B cell (primary cell): ENCODE data around the gene ATF7IP2. TPM values are rescaled to one million over a fixed set of nuclear protein-coding genes. Genes with fewer than 3 reads are reported as not detected.

Experiments used
- ATAC-seq: fragments of 200-7000 bp; cut with Tn5 transposase; one replicate; pipeline ENCODE4 v1.10.0; 2021; ENCODE audit warnings: low read depth, mild to moderate bottlenecking, moderate number of reproducible peaks, moderate library complexity
- CTCF ChIA-PET: fragments of 350-600 bp; sonication (Branson Sonifier 250); formaldehyde crosslinking; loops from one replicate; lab custom pipeline; 2021; ENCODE audit warnings: antibody characterized with exemption, inconsistent platforms; lab: Charles Lee
- POLR2A ChIA-PET: fragments of 350-600 bp; sonication (Branson Sonifier 250); formaldehyde crosslinking; loops from one replicate; lab custom pipeline; 2021; ENCODE audit warnings: antibody characterized with exemption; lab: Charles Lee
- DNase-seq: peaks from one replicate; pipeline ENCODE4 v3.0.0; 2013
- H2AFZ ChIP-seq: 2 replicates; pipeline ENCODE4 v1.6.1; 2012; ENCODE audit warnings: mild to moderate bottlenecking, low read depth, low read length; ENCODE audit not compliant: insufficient read depth, poor library complexity, severe bottlenecking
- H3K27ac ChIP-seq, 2 donors: 1 replicate in 1 of 2; 2 replicates in 1 of 2; pipeline ENCODE4 v1.5.1; 2012 to 2013; ENCODE audit warnings: low read length in 2 of 2, mild to moderate bottlenecking in 2 of 2, moderate library complexity in 1 of 2
- H3K27me3 ChIP-seq, 4 experiments: fragments of 200-600 bp in 1 of 4; sonication (generic) in 1 of 4; replicated peaks in 1 of 4; 1 replicate in 2 of 4; 2 replicates in 2 of 4; pipeline versions ENCODE4 v1.6.1 to v1.7.0; 2013 to 2016; ENCODE audit warnings: low read length in 3 of 4, mild to moderate bottlenecking in 2 of 4, mixed read lengths in 1 of 4, moderate library complexity in 1 of 4; ENCODE audit not compliant: insufficient read depth in 4 of 4, control insufficient read depth in 3 of 4; ENCODE audit errors: control extremely low read depth in 1 of 4
- H3K36me3 ChIP-seq, 2 experiments: replicated peaks in 1 of 2; 1 replicate in 1 of 2; 2 replicates in 1 of 2; pipeline versions ENCODE4 v1.6.1 to v1.7.1; 2013; ENCODE audit warnings: low read length in 1 of 2; ENCODE audit not compliant: insufficient read depth in 2 of 2, control insufficient read depth in 1 of 2; ENCODE audit errors: control extremely low read depth in 1 of 2, extremely low read depth in 1 of 2
- H3K4me1 ChIP-seq, 2 donors: fragments of 200-600 bp in 1 of 2; sonication (generic) in 1 of 2; 1 replicate in 1 of 2; 2 replicates in 1 of 2; pipeline versions ENCODE4 v1.5.1 to v1.6.1; 2013 to 2017; ENCODE audit warnings: low read length in 2 of 2; ENCODE audit not compliant: control insufficient read depth in 2 of 2, insufficient read depth in 2 of 2
- H3K4me2 ChIP-seq: replicated peaks from 2 replicates; pipeline ENCODE3; 2012; ENCODE audit warnings: mild to moderate bottlenecking, low read depth, low read length; ENCODE audit not compliant: poor library complexity, severe bottlenecking
- H3K4me3 ChIP-seq, 5 experiments: fragments of 200-600 bp in 1 of 5; sonication (generic) in 1 of 5; 1 replicate in 3 of 5; 2 replicates in 2 of 5; pipeline versions ENCODE4 v1.5.1 to v1.7.0; 2011 to 2016; ENCODE audit warnings: low read length in 4 of 5, mild to moderate bottlenecking in 4 of 5, low read depth in 2 of 5, control low read depth in 1 of 5, moderate library complexity in 1 of 5; ENCODE audit not compliant: insufficient read depth in 1 of 5; ENCODE audit errors: control extremely low read depth in 1 of 5, extremely low read depth in 1 of 5
- H3K79me2 ChIP-seq: fragments of 200-600 bp; sonication (generic); one replicate; pipeline ENCODE4 v1.6.0; 2016; ENCODE audit warnings: low read length; ENCODE audit not compliant: control insufficient read depth, insufficient read depth
- H3K9ac ChIP-seq: fragments of 200-600 bp; sonication (generic); 2 replicates; pipeline ENCODE4 v1.6.1; 2017; ENCODE audit warnings: mild to moderate bottlenecking, low read length, moderate library complexity
- H3K9me3 ChIP-seq, 3 donors: one replicate each; pipeline versions ENCODE4 v1.6.1 to v1.7.1; 2013; ENCODE audit warnings: low read length in 2 of 3; ENCODE audit not compliant: control insufficient read depth in 2 of 3, insufficient read depth in 1 of 3; ENCODE audit errors: control extremely low read depth in 1 of 3
- H4K20me1 ChIP-seq: 2 replicates; pipeline ENCODE4 v1.6.0; 2012; ENCODE audit warnings: mild to moderate bottlenecking, low read length; ENCODE audit not compliant: insufficient read depth, control insufficient read depth, poor library complexity, severe bottlenecking
- H3K27ac Mint-ChIP-seq: one replicate; pipeline ENCODE4 v1.8.0; 2021; ENCODE audit warnings: mixed read lengths
- H3K27me3 Mint-ChIP-seq: one replicate; pipeline ENCODE4 v1.8.0; 2021; ENCODE audit warnings: mixed read lengths
- H3K4me1 Mint-ChIP-seq: one replicate; pipeline ENCODE4 v1.8.0; 2021; ENCODE audit warnings: mixed read lengths
- H3K4me3 Mint-ChIP-seq: one replicate; pipeline ENCODE4 v1.8.0; 2021; ENCODE audit warnings: mixed read lengths
- H3K9me3 Mint-ChIP-seq: one replicate; pipeline ENCODE4 v1.8.0; 2022; ENCODE audit warnings: mixed read lengths; ENCODE audit not compliant: insufficient read depth
- CTCF ChIP-seq: fragments of 200-600 bp; IDR thresholded peaks from one replicate; pipeline ENCODE4 v1.8.0; 2022; ENCODE audit warnings: antibody characterized with exemption, mild to moderate bottlenecking
- EZH2 ChIP-seq: IDR thresholded peaks from 2 replicates; pipeline ENCODE4 v1.6.1; 2012; ENCODE audit warnings: borderline replicate concordance, low read depth, mild to moderate bottlenecking, moderate library complexity, low read length; ENCODE audit not compliant: insufficient read depth, poor library complexity, severe bottlenecking
- WGBS: methylation state at CpG from one replicate; pipeline ENCODE4 v1.1.5; 2013; ENCODE audit warnings: missing lambda C conversion rate; ENCODE audit not compliant: insufficient coverage; 5-methylcytosine and 5-hydroxymethylcytosine counted together
- intact Hi-C: fragments of 100-400 bp; cut with micrococcal nuclease; formaldehyde crosslinking; loops from one replicate; pipeline ENCODE4 v1.10.0; 2022
- polyA plus RNA-seq: library from polyadenylated mRNA; depleted of rRNA; stranded (reverse); fragments of >200 nt; gene quantifications from 2 replicates; pipeline ENCODE4 v1.2.3, GENCODE V29; 2012
- total RNA-seq, 2 donors: library from RNA; stranded (reverse); fragments of 120-200 nt in 1 of 2; gene quantifications; 1 replicate in 1 of 2; 2 replicates in 1 of 2; pipeline versions ENCODE4 v1.2.3 to v1.2.4, GENCODE V29; 2013 to 2022

Gene ATF7IP2
- total and polyA plus RNA-seq, 2 donors (not counting 1 experiment from before 2014, with no cell fraction given): 67.5 to 105 TPM

- Mint-ChIP-seq H3K9me3 (no peaks in the 10 kb centered on the region), H3K4me3 (peak overlapping the region; percentile 100), H3K27me3 (no peaks in the 10 kb centered on the region), H3K27ac (peak overlapping the region; percentile 1), H3K4me1 (peaks cover 44% of the 10 kb centered on the region)
- TF ChIP-seq CTCF (no peak), EZH2 (no peak)
- ATAC-seq (no peak), DNase-seq (no peak)
- peak overlapping the region in 4 of 5 experiments; percentile 72 to 97 (median 95) for H3K4me3 ChIP-seq
- POLR2A ChIA-PET: no interaction called here
- peak overlapping the region; percentile 88 for H3K9ac ChIP-seq
- CTCF ChIA-PET: interaction anchor here (1.3 to 1.9 kb wide), 3 partner anchors 25 to 130 kb away, joined by 4 to 11 read pairs (median 6); no protein-coding TSS in a partner anchor
- no peaks in the 10 kb centered on the region for H3K36me3 ChIP-seq
- peaks cover 0 to 17% (median 0%) of the 10 kb centered on the region in 3 donors for H3K9me3 ChIP-seq
- WGBS: 92% methylated on average over 2 of the region's 5 CpGs
- H2AFZ ChIP-seq: peak overlapping the region; percentile 77
- H4K20me1 ChIP-seq: no peaks in the 10 kb centered on the region
- peaks cover 11 to 20% of the 10 kb centered on the region in 2 donors for H3K4me1 ChIP-seq
- H3K27me3 ChIP-seq: no peaks in the 10 kb centered on the region
- intact Hi-C loops: loop anchor here (2.0 to 10.0 kb wide), 6 partner anchors 24 to 350 kb away; no protein-coding TSS in a partner anchor
- peaks cover 59% of the 10 kb centered on the region for H3K79me2 ChIP-seq
- H3K27ac ChIP-seq: no peak overlapping the region
- peak overlapping the region; percentile 85 for H3K4me2 ChIP-seq
Measured at GRCh38 chr16:10387188-10387617, 1.3 kb downstream of the ATF7IP2 start.

- H3K4me1 ChIP-seq: peaks cover 11 to 20% of the 10 kb centered on the region in 2 donors
- H3K27me3 Mint-ChIP-seq: no peaks in the 10 kb centered on the region
- WGBS: 100% methylated on average over 1 of the region's 5 CpGs
- DNase-seq (no peak), ATAC-seq (no peak)
- H4K20me1 ChIP-seq: no peaks in the 10 kb centered on the region
- H2AFZ ChIP-seq: no peak overlapping the region
- TF ChIP-seq EZH2 (no peak), CTCF (no peak)
- no peaks in the 10 kb centered on the region for H3K27me3 ChIP-seq
- H3K9me3 Mint-ChIP-seq: no peaks in the 10 kb centered on the region
- H3K79me2 ChIP-seq: peaks cover 76% of the 10 kb centered on the region
- POLR2A ChIA-PET: no interaction called here
- H3K9ac ChIP-seq: no peak overlapping the region
- no peak overlapping the region for H3K27ac ChIP-seq
- H3K4me3 Mint-ChIP-seq: peak overlapping the region; percentile 0
- no peak overlapping the region for H3K4me2 ChIP-seq
- no peaks in the 10 kb centered on the region for H3K36me3 ChIP-seq
- H3K4me3 ChIP-seq: no peak overlapping the region
- H3K4me1 Mint-ChIP-seq: peaks cover 43% of the 10 kb centered on the region
- peaks cover 0 to 16% (median 0%) of the 10 kb centered on the region in 3 donors for H3K9me3 ChIP-seq
- no peak overlapping the region for H3K27ac Mint-ChIP-seq
- intact Hi-C loops: loop anchor here (5.0 to 10.0 kb wide), 5 partner anchors 64 to 348 kb away; no protein-coding TSS in a partner anchor
- CTCF ChIA-PET: interaction anchor here (0.5 to 1.2 kb wide), 3 partner anchors 10 to 1248 kb away, joined by 3 to 5 read pairs (median 3); no protein-coding TSS in a partner anchor
Measured at GRCh38 chr16:10388988-10389387, 3.1 kb downstream of the ATF7IP2 start.
